ENCODE measurements around the gene UVRAG.

DNA sequence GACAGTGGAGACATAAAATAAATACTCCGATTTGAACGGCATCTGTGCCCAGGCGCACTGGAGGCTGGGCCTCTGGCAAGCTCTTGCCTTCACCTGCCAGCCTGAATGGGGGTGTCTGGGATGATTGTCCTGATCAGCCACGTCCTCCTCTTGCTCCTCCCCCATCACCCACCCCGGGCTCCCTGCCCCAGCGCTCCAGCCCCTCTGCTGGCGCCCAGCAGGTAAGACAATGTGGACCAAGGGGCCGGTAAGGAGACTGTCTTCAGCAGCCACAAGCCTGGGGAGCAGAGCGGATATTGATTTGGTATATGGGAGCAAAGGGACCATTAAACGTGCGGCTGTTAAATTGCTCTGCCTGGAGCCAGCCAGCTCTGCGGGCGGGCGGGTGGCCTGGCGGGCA, 366.4 kb downstream of the UVRAG start:
- TF ChIP-seq, protein P1, sequence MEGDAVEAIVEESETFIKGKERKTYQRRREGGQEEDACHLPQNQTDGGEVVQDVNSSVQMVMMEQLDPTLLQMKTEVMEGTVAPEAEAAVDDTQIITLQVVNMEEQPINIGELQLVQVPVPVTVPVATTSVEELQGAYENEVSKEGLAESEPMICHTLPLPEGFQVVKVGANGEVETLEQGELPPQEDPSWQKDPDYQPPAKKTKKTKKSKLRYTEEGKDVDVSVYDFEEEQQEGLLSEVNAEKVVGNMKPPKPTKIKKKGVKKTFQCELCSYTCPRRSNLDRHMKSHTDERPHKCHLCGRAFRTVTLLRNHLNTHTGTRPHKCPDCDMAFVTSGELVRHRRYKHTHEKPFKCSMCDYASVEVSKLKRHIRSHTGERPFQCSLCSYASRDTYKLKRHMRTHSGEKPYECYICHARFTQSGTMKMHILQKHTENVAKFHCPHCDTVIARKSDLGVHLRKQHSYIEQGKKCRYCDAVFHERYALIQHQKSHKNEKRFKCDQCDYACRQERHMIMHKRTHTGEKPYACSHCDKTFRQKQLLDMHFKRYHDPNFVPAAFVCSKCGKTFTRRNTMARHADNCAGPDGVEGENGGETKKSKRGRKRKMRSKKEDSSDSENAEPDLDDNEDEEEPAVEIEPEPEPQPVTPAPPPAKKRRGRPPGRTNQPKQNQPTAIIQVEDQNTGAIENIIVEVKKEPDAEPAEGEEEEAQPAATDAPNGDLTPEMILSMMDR (IDR thresholded peaks at IDR 0.05; ENCODE audit: low read depth, low read length, missing input control): no peak
- TF ChIP-seq, protein P2, sequence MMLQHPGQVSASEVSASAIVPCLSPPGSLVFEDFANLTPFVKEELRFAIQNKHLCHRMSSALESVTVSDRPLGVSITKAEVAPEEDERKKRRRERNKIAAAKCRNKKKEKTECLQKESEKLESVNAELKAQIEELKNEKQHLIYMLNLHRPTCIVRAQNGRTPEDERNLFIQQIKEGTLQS (IDR thresholded peaks at IDR 0.05): no peak
- TF ChIP-seq REST (IDR thresholded peaks at IDR 0.05): no peak
- TF ChIP-seq JUND (IDR thresholded peaks at IDR 0.05): no peak
- TF ChIP-seq, protein P3, sequence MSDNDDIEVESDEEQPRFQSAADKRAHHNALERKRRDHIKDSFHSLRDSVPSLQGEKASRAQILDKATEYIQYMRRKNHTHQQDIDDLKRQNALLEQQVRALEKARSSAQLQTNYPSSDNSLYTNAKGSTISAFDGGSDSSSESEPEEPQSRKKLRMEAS (IDR thresholded peaks at IDR 0.05): no peak
- no peak for TF ChIP-seq SP1 (IDR thresholded peaks at IDR 0.05)
- TF ChIP-seq HNF4A (conservative IDR thresholded peaks at IDR 0.05): no peak
- TF ChIP-seq RAD21 (IDR thresholded peaks at IDR 0.05): no peak
- no peak for TF ChIP-seq TAF1 (conservative IDR thresholded peaks at IDR 0.05)
- no peak for TF ChIP-seq FOXA1 (IDR thresholded peaks at IDR 0.05)
- no peak for TF ChIP-seq EGR1 (IDR thresholded peaks at IDR 0.05; ENCODE audit: low read depth in 2 of 2)
- TF ChIP-seq, protein P4, sequence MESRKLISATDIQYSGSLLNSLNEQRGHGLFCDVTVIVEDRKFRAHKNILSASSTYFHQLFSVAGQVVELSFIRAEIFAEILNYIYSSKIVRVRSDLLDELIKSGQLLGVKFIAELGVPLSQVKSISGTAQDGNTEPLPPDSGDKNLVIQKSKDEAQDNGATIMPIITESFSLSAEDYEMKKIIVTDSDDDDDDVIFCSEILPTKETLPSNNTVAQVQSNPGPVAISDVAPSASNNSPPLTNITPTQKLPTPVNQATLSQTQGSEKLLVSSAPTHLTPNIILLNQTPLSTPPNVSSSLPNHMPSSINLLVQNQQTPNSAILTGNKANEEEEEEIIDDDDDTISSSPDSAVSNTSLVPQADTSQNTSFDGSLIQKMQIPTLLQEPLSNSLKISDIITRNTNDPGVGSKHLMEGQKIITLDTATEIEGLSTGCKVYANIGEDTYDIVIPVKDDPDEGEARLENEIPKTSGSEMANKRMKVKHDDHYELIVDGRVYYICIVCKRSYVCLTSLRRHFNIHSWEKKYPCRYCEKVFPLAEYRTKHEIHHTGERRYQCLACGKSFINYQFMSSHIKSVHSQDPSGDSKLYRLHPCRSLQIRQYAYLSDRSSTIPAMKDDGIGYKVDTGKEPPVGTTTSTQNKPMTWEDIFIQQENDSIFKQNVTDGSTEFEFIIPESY (IDR thresholded peaks at IDR 0.05): no peak
